Stimulated activated CD8-positive, alpha-beta memory T cell treated with anti-CD3 and anti-CD28 coated beads, Interleukin-4, amount 100 ng/mL, for 4 hours (primary cell): Measurements from ENCODE around the gene GSX2.

Experiments used
- DNase-seq, 2 donors: peaks; one replicate each; pipeline ENCODE4 v3.0.0-alpha.2; 2020; ENCODE audit warnings: low read depth in 2 of 2, low spot score in 1 of 2

GSX2 gene

DNA sequence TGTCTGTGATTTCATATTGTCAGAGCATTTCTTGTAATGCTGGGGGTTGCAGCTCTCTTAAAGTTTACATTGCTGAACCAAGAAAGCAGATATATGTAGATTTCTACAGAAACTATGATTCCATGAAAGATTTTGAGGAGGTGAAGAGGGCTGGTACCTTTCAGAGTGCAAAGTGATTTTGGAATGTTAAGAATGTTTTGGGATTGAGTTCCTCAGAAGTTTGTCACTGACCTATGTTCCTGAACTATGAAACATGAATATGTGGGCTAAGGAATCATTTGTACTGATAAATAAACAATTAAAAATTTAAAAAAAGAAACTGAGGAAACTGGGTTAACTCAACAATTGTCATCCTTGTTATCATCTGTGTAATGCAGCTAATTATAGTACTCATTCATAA lies 23.3 kb upstream of the GSX2 start:
- DNase-seq = no peak

DNA sequence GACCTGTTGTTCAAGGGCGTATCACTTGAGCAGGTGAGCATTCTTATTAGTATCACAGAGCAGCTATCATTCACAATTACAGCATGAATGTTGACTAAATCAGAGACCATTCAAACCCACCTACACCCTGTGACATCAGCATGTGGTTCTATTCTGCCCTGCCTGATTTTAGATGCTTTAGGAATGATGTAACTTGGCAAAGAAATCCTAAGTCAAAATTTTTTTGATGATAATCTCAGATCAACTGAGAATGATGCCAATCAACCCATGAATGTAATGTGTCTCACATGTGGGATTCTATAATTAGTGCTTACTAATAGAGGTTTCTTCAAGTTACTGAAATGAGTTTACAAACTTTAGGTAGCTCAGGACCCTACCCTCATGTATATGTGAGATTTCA lies 22.2 kb upstream of the GSX2 start:
- DNase-seq = no peak

DNA sequence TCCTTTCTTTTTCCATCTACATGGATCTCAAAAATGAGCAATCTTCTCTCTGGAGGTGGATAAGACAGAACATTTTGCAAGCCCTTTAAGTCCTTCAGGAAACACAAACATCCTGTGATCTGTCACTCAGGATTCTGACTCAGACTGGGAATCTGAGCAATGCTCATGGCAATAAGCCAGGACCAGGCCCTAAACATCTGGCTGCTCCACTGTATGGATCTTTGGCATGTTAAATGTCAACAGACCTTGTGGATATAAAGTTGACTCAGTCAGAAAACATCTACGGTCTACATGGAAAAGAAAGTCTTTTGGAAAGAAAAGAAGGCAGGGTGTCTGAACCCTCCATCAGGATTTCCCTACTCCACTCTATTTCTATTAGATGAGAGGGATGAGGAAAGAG lies 17.8 kb upstream of the GSX2 start:
- DNase-seq = no peak

DNA sequence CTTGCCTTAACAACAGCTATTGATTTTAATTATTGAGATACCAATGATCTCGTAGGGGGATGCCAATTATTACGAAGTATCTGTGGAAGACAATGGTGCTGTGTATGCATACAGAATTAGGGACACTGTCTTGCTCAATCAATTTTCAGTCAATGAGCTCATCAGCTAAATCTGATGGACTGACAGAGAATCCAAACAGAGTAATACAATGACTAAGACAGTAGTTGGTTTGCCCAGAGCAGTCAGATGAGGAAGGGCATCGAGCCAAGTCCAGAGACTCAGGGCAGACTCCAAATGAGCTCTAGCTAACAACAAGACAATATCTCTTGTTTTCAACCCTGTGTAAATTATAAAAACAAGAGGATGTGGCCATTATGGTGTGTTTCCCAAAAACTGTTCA lies 14.7 kb upstream of the GSX2 start:
- DNase-seq = no peak

DNA sequence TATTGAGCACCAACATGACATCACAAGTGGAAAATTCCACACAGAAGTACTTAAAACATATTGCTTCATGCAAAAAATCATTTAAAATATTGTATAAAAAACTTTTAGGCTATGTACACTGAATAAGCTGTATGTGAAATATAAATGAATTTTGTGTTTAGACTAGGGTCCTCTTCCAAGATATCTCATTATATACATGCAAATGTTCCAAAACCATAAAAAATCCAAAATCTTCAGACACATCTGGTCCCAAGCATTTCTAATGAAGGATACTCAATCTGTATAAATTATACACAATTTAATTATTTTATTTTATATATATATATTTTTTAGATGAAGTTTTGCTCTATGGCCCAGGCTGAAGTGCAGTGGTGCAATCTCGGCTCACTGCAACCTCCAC lies 10.1 kb upstream of the GSX2 start:
- no peak for DNase-seq

DNA sequence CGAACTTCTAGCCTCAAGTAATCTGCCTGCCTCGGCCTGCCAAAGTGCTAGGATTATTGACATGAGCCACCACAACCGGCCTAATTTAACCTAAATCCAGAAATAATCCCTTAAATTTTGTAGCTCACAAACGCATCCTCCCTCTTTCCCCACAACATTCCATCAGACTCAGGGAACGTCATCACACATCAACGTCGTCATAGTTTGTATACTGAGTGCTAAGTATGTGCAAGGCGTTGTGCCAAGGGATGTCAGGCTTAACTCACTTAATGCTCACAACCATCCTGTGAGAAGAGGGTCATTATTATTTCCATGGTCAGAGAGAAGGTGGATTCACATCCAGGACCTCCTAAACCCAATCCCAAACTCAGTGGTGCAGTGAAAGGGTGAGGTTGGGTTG lies 9.6 kb upstream of the GSX2 start:
- no peak for DNase-seq

DNA sequence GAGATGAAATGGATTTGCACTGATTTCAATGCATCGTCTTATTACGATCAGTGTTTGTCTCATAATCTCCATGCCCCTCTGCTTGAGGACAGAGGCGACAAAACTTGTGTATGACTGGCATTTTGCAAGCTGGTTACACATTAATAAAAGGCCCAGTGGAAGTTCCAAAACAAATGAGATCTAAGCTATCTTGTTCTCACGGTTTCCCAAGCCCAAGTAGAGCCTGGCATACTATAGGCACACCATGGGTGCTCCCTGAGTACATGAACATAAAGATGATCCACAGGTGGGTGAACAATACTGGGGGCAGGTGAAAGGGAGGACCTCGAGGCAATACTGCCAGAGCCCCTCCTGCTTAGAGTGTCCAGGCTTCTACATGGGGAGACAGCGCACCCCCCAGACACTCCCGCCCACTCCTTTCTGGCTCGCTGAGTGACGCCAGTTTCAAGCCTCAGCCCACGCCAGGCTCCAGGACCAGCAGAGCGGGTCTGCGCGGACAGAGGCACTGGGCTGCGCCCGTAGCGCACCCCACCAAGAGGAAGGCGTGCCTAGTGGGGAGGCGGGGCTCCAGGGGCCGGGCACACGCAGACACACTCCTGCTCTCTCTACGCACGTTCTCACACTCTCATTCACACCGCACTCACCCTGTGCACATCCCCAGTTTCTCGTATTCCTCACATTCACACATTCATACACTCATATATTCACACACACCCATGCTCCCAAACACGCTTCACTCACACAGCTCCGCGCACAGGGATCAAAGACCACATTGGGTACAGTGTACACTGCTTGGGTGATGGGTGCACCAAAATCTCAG lies 8.9 kb upstream of the GSX2 start:
- no peak for DNase-seq

DNA sequence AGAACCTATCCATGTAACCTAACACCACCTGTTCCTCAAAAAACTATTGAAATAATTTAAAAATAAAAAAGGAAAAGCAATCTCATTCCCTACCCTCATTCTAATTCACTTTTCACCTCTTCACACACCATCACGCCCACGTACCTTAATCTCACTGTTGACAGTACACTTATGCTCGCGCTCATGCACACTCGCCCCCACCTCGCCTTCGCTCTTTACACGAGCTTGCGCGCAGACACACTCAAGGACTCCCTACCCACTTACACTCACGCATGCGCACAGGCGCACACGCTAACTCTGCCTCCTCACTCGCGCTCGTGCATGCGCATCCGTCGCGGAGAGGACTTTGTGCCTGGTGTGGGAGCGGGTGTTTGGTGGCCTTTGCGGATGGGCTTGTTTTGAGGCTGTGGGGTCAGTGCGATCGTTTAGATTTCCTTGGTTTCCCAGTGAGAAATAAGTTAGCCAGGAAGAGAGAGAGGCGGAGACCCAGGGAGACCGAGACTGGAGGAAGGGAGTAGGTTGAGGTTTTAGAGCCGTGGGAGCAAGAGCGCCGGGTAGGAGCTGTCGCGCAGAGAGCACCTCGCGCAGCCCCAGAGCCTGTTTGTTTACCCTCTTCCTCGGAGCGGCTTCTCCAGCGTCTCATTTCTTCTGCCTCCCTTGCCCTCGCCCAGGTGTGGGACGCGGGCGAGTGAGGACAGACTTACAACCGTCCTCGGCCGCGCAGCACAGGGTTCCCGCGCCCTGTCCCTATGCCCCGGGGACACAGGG lies 8.1 kb upstream of the GSX2 start:
- peak; percentile 59 to 71 for DNase-seq

DNA sequence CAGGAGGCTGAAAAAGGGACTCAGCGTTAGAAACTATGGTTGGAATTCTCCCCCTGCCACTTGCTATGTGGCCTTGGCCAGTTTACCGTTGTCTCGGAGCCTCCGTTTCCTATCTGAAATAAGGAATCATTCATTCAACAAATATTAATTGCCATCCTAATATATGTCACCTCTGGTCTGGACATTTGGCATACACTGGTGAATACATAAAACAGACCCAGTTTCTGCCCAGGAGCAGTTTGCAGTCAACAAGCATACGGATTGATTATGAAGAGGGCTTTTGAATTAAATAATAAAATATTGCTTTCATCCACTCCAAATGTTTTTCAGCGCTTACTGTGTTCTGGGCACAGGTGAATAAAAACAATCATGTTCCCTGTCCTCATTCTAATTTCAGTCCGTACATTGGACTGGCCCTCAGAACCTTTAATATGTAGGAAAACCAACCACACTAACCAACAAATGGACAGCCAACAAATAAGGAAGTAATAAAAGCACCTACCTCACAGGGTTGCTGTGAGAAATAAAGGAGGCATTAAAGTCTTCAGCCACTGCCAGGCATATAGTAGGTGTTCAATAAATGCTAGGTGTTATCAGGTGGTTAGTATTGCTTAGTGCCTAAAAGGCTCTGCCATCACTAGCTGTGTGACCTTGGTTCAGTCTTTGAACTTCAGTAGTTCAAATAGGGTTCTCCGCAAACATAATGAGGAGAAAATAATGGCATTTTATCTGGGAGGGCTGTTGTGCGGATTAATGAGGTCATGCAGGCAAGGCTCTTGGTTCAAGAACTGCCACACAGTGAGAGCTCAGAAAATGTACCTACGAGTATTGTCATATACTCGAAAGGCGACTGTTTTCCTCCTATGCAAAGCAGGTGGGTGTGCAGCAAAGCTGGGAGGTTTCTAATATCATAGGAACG lies 7.3 kb upstream of the GSX2 start:
- no peak for DNase-seq

DNA sequence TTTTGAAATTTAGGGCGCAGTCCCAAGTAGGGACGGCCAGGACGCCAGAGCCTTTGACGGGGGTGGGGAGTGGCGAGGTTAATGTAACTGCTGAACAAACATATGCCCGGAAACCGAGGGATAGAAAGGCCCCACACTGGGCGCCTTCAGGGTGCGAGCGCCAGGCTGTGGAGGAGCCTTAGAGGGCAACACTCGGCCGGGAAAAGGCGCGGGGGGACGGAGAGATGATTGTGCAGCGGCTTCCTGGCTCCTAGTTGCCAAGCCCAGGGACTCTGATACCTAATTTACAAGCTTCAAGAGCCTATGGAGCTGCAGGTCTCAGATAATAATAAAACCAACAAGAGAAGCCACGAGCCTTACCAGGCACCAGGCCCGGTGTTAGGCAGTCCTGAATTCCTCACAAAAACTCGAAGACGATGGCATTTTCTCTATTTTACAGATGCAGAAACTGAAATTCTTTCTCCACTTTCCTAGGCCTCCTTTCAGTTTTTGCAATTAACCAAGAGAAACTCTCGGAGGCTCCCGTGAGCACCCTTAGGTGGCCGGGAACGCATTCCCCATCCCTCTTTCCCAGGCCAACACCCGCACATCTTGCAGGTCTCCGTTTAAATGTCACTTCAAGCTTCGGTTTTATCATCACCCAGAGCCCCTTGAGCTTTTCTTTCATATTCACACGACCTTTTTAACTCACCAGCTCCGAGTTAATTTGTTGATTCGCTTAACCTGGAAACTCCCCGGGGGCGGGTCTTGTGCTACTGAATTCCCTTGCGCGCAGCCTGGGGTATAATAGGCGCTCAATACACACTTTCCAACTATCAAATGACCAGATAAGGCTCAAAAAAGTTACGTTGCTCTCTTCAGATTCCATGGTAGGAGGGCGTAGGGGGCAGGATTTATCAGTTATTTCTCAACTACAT lies 6.4 kb upstream of the GSX2 start:
- DNase-seq = no peak

DNA sequence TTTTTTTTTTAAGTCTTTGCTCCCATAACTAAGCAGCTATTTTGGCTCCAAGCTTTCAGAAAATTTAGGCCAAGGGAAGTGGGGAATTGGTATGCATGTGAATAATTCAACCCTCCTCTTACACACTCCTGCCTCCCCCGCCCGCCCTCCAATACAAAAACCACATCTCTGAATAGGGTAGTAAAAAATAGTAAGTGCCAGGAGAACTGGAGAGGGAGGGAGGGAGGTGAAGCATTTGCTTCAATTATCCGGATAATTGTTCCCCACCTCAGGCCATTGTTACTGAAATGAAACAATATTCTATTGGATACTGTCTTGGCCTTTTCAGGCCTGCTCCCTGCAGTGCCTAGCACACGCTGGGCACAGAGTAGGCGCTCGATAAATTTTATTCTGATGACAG lies 5.5 kb upstream of the GSX2 start:
- DNase-seq = no peak

DNA sequence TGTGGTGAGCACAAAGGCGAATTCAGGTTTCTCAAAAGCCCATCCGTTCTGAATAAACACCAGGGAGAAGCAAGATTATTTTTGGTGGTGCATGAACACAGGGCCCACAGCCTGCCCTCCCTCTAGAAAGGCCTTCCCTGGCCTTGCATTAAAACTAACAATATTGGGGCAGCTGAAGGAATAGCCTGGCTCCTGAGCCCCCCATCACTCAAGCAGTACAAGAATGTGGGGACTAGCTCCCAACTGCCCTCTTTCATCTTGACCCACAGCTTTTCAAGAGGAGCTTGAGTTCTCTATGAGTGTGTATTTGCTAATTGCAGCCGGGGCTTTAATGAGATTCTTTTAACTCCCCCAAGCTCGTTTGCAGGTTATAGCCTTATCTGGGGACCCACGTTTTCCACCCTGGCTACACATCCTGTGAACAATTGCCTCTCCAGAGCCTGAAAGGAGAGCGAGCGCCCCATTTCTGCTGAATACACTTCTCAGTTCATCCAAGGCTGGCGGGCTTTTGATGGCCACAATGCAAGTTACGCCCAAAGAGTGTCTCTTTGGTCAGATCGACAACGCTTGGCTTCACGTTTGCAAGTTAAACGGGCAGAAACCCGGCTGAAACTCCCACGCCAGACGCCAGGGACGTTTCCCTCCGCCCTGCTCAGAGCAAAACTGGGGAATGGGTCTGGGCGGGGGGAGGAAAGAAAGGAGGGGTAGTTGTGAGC lies 4.7 kb upstream of the GSX2 start:
- DNase-seq = no peak

DNA sequence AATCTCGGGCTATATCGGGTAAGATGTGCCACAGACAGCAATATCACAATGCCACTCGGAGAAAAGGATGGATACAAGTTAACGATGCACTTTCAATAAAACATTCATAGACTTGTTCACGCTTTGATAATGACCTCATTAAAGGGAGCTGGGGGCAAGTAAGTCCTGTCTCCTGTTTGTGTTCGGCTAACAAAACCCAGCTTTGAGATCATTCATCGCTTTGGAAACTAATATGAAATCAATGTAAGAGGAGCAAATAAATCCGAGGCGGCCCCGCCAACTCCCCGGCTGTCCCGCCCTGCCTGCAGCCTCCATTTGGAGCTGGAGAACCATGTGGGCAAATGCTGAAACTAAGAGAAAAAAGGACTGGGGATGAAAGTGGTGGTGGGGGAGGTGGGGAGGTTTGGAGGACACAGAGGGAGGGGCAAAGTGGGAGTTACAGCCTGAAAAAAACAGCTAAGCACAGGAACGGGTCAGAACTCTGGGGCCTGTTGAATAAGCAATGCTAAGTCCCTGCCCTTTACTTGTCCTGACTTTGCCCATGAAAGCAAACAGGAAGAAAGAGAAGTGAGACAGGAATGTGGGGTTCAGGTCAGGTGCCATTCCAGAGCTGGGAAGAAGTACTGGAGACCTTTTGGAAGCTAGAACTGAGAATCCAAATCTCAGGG lies 3.5 kb upstream of the GSX2 start:
- DNase-seq = no peak

DNA sequence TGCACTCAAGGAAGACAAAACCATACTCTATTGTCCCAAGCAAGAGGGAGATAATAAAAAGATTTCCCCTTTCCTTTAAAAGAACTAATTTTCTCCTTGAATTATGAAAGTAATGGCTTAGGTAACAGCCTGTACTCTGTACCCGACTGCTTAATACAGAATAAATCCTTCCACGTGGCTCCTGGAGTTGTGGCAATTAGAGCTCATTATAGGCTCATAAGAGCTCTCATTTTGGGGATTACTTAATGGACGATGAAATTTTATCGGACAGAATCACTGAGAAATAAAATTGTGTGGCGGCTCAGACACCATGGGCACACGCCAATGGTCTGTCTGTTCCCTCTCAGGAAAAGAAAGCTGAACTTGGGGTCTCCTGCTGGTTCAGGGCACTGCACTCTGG lies 2.8 kb upstream of the GSX2 start:
- no peak for DNase-seq

DNA sequence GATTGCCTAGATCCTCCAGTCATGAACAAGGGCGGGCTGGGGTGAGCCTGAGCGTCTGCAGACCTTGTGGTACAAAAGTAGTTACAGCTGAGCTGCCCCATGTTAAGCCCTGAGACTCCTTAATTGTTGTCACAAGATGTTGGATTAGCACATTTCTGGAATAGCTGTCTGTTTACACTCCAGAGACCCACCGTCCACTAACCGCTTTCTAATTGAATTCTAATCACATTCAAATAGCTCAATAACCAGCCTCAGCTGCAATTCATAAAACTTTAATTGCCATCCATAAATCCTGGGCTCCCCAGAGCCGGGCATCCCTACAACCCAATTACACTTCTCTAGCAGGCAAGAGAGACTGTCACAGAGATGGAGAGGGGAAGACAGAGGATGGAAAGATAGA lies 1.6 kb upstream of the GSX2 start:
- no peak for DNase-seq

DNA sequence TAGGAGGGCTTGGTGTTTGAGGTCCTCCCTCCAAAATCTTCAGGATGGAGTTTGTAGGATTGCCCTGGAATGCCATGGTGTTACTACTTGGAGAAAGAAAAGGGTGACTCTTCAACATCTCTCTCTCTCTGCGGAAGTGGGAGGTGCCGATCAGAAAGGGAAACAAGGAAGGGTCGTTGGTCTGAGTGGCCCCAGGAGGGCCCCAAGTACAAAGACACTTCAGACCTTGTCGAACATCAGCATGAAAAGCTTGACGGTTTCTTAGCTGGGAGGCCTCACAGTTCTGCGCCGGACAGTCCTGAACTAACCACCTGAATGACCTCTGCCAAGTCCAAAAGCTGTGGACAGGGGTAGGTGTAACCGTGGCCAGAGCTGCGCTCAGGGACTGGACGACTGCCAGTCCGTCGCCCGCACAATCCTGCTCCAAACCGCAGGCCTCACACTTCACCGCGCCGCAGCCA lies 646 bp upstream of the GSX2 start:
- DNase-seq = no peak

DNA sequence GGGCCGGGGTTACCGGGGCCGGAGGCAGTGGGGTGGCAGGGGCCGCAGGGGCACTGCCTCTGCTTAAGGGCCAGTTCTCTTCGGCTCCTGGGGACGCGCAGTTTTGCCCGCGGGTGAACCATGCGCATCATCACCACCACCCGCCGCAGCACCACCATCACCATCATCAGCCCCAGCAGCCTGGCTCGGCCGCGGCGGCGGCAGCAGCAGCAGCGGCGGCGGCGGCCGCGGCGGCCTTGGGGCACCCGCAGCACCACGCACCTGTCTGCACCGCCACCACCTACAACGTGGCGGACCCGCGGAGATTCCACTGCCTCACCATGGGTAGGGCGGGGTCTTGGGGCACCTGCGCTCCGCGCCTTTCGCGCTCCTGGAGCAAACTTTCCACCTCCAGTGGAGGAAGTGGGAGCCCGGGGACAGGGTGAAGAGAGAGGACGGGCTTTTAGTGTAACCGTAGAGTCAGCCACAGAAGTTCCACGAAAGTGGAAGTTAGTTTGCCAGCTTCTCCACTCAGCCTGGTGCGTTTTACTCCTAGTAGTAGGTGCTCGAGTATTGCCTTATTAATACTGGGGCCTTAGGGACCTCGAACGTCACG lies 729 bp downstream of the GSX2 start:
- no peak for DNase-seq

DNA sequence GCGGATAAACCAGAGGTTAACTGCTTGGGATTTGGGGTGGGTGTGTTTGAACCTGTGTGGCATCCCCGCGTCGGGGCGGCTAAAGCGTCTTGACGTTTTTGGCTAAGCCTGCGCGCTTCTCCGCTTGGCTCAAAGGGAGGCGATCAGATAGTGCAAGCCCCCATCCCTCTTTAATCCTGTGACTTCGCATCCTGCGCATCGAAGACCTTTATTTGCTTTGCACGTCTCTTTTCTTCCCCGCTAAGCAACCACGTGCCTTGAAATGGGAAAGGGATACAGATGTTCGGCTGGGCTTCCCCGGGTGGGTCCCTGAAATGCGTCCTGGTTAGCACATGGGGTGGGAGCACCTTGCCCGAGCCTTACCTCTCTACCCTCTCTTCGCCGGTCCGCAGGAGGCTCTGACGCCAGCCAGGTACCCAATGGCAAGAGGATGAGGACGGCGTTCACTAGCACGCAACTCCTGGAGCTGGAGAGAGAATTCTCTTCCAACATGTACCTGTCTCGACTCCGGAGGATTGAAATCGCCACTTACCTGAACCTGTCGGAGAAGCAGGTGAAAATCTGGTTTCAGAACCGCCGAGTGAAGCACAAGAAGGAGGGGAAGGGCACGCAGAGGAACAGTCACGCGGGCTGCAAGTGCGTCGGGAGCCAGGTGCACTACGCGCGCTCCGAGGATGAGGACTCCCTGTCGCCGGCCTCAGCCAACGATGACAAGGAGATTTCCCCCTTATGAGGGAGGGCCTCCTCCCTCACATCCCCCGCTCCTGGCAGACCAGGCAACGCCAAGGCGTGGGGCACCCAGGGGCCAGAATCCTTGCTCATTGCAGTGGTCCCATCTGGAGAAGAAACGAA lies 1.5 kb downstream of the GSX2 start:
- no peak for DNase-seq
